Gastroesophageal sphincter (tissue), 4 donors: Measurements from ENCODE around the gene ACOX3. TPM values are rescaled to one million over a fixed set of nuclear protein-coding genes. Genes with fewer than 3 reads are reported as not detected.

Experiments used
- ATAC-seq: fragments of 150-250 bp; one replicate; pipeline ENCODE4 v1.9.1; 2016; ENCODE audit warnings: mild to moderate bottlenecking, moderate library complexity
- H3K27ac ChIP-seq, 4 donors: fragments of 200-600 bp; sonication (generic) in 3 of 4; 1 replicate in 3 of 4; 2 replicates in 1 of 4; pipeline ENCODE4 v1.5.1; 2016 to 2019
- H3K27me3 ChIP-seq: fragments of 200-600 bp; sonication (generic); one replicate; pipeline ENCODE4 v1.5.1; 2019
- H3K36me3 ChIP-seq, 2 donors: fragments of 200-600 bp; sonication (generic); one replicate each; pipeline ENCODE4 v1.5.1; 2019; ENCODE audit warnings: control low read depth in 1 of 2
- H3K4me1 ChIP-seq, 3 donors: fragments of 200-600 bp; sonication (generic); 1 replicate in 2 of 3; 2 replicates in 1 of 3; pipeline ENCODE4 v1.5.1; 2016 to 2019; ENCODE audit warnings: control low read depth in 2 of 3
- H3K4me3 ChIP-seq, 2 donors: fragments of 200-600 bp; sonication (generic); one replicate each; pipeline ENCODE4 v1.5.1; 2019; ENCODE audit warnings: mild to moderate bottlenecking in 1 of 2, moderate library complexity in 1 of 2
- H3K9me3 ChIP-seq, 3 donors: fragments of 200-600 bp; sonication (generic); one replicate each; pipeline ENCODE4 v1.5.1; 2017 to 2019; ENCODE audit warnings: control low read depth in 2 of 3
- EP300 ChIP-seq: sonication (generic); formaldehyde crosslinking; IDR thresholded peaks from one replicate; pipeline ENCODE4 v1.6.1; 2017; ENCODE audit warnings: antibody characterized with exemption, mild to moderate bottlenecking
- POLR2A ChIP-seq, 2 donors: fragments of 450-650 bp; IDR thresholded peaks; one replicate each; pipeline ENCODE4 v1.6.1; 2017; ENCODE audit warnings: antibody characterized with exemption in 2 of 2, mild to moderate bottlenecking in 2 of 2, moderate library complexity in 1 of 2
- POLR2AphosphoS5 ChIP-seq: sonication (generic); formaldehyde crosslinking; IDR thresholded peaks from one replicate; pipeline ENCODE4 v1.6.1; 2017; ENCODE audit warnings: antibody characterized with exemption
- WGBS, 2 donors: methylation state at CpG; one replicate each; pipeline ENCODE4 v1.1.5; 2018; ENCODE audit warnings: low coverage in 1 of 2; 5-methylcytosine and 5-hydroxymethylcytosine counted together
- total RNA-seq, 4 donors: library from RNA; depleted of rRNA; stranded (reverse); fragments of >200 nt; gene quantifications; one replicate each; pipeline ENCODE4 v1.1.0, GENCODE V29; 2016
- TF ChIP-seq, protein P1 (sequence below), 4 experiments: fragments of 200-600 bp in 2 of 4; fragments of 450-650 bp in 2 of 4; sonication (generic) in 1 of 4; IDR thresholded peaks; one replicate each; pipeline ENCODE4 v1.5.1; 2017 to 2019; ENCODE audit warnings: antibody characterized with exemption in 4 of 4, mild to moderate bottlenecking in 2 of 4, moderate library complexity in 2 of 4

The ACOX3 gene
- total RNA-seq, 4 donors from 2014 or later: 21.5 to 79.5 (median 37.1) TPM

DNA sequence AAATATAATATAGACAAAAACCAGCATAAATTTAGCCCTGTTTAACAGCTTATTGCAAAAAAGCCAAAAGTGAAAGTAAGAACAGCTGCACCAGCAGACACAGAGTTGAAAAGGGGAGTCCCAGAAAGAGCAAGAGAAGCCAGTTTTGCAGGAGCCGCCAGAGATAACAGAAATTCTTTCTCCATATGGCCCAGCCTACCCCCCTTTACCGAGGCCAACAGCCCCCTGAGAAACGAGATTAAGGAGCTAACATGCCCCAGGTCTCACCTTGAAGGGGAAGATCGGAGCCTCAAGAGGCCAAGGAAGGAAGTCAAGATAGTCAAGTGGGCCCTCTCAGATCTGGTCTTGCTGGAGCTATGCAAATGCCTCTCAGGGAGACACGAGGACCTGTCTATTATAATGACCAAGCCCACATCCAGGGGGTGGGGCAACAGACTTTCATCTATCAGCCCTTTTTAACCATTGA is 4.8 kb downstream of the ACOX3 start:
- no peak for ATAC-seq
- Histone ChIP-seq H3K27me3 (no peaks in the 10 kb centered on the region), H3K4me1 (peaks cover 0 to 66% (median 9%) of the 10 kb centered on the region in 3 donors), H3K36me3 (no peaks in the 10 kb centered on the region), H3K9me3 (no peaks in the 10 kb centered on the region), H3K27ac (peak overlapping the region; percentile 16 to 70 (median 65)), H3K4me3 (peak overlapping the region; percentile 9 to 39)
- TF ChIP-seq POLR2AphosphoS5 (no peak), POLR2A (IDR thresholded peaks at IDR 0.05) (no peak), EP300 (no peak)
- TF ChIP-seq, protein P1, sequence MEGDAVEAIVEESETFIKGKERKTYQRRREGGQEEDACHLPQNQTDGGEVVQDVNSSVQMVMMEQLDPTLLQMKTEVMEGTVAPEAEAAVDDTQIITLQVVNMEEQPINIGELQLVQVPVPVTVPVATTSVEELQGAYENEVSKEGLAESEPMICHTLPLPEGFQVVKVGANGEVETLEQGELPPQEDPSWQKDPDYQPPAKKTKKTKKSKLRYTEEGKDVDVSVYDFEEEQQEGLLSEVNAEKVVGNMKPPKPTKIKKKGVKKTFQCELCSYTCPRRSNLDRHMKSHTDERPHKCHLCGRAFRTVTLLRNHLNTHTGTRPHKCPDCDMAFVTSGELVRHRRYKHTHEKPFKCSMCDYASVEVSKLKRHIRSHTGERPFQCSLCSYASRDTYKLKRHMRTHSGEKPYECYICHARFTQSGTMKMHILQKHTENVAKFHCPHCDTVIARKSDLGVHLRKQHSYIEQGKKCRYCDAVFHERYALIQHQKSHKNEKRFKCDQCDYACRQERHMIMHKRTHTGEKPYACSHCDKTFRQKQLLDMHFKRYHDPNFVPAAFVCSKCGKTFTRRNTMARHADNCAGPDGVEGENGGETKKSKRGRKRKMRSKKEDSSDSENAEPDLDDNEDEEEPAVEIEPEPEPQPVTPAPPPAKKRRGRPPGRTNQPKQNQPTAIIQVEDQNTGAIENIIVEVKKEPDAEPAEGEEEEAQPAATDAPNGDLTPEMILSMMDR (IDR thresholded peaks at IDR 0.05): no peak
- WGBS, 2 donors: 10 to 17% methylated on average over 1 to 4 of the region's 5 CpGs

DNA sequence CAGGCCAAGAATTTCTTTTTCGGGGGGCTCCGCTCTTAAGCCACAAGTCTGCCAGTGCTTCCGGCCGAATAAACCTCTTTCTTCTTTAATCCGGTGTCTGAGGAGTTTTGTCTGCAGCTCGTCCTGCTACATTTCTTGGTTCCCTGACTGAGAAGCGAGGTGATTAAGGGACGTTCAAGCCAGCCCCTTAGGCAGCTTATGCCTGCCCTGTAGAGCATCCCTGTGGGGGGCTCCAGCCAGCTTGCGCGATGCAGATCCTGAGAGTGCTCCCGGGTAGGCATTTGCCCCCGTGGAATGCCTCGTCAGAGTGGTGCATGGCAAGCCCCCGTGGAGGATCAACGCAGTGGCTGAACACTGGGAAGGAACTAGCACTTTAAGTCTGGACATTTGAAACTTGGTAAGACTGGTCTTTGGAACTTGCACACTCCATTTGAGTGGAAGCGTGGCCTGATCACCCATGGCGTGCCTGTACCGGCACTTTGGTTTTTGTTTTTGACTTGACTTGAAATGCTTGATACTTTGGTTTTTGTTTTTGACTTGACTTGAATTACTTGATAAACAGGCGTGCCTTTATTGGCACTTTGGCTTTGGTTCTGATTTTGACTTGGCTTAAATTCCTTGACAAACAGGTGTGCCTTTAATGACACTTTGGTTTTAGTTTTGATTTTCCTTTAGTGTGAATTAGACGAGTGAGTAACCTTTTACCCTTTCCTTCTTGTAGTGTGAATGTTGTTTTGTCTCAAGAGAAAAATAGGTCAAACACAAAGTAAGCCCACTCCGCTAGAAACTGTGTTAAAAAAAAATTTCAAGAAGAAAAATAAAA is 6.1 kb downstream of the ACOX3 start:
- no peak overlapping the region for H3K4me3 ChIP-seq

DNA sequence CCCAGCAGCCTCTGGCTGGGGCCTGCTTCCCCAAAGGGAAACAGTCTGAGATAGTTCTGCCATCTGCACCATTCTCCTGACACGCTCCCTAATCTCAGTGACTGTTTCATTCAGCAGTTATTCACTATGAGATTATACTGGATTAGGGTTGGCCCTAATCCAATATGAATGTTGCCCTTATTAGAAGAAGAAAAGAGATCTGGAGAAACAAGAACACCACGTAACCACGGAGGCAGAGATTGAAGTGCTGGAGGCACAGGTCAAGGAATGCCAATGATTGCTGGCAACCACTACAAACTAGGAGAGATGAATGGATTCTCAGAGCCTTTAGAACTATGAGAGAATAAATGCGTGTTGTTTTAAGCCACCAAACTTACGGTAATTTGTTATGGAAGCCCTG is 7.4 kb downstream of the ACOX3 start:
- no peaks in the 10 kb centered on the region for H3K9me3 ChIP-seq
- no peak overlapping the region for H3K27ac ChIP-seq
- TF ChIP-seq, protein P1 (IDR thresholded peaks at IDR 0.05): no peak
- TF ChIP-seq POLR2AphosphoS5: no peak
- TF ChIP-seq EP300: no peak
- TF ChIP-seq POLR2A (IDR thresholded peaks at IDR 0.05): no peak
- H3K4me1 ChIP-seq: peaks cover 0 to 54% (median 8%) of the 10 kb centered on the region in 3 donors
- WGBS, 2 donors: 55 to 100% methylated on average over 1 to 4 of the region's 5 CpGs
- no peaks in the 10 kb centered on the region for H3K36me3 ChIP-seq
- H3K4me3 ChIP-seq: no peak overlapping the region
- no peaks in the 10 kb centered on the region for H3K27me3 ChIP-seq
- no peak for ATAC-seq

More for the DNA sequence above, 6.1 kb downstream of the ACOX3 start:
- peaks cover 0 to 60% (median 6%) of the 10 kb centered on the region in 3 donors for H3K4me1 ChIP-seq
- H3K36me3 ChIP-seq: no peaks in the 10 kb centered on the region
- WGBS, 2 donors: 85 to 92% methylated on average over 7 to 15 of the region's 21 CpGs
- H3K27me3 ChIP-seq: no peaks in the 10 kb centered on the region
- H3K9me3 ChIP-seq: no peaks in the 10 kb centered on the region
- no peak for ATAC-seq
- H3K27ac ChIP-seq: peak overlapping the region in 1 of 4 donors; percentile 67
- TF ChIP-seq, protein P1 (IDR thresholded peaks at IDR 0.05): no peak
- TF ChIP-seq POLR2AphosphoS5 (no peak), EP300 (no peak), POLR2A (IDR thresholded peaks at IDR 0.05) (no peak)

DNA sequence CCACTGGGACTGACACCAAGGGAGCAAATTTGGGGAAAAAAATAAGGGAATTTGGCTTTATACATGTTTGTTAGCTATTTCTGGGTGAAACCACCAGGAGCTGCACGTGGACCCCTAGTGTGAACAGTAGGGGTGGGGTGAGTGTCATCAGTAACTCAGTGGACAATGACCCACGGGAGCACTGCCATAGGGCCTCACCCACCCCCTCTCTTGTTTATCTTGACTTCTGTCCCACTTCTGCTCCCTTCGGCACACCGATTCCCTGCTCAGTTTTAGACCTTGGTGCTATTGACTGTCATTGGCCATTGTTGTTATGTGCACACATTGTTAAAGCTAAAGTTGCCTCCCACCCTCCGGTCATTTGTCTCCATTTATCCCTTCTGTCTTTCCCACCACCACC is 9.0 kb downstream of the ACOX3 start:
- Histone ChIP-seq H3K4me3 (no peak overlapping the region), H3K27ac (no peak overlapping the region), H3K36me3 (no peaks in the 10 kb centered on the region), H3K9me3 (no peaks in the 10 kb centered on the region), H3K27me3 (no peaks in the 10 kb centered on the region), H3K4me1 (peaks cover 0 to 52% (median 19%) of the 10 kb centered on the region in 3 donors)
- TF ChIP-seq EP300 (no peak), POLR2AphosphoS5 (no peak), POLR2A (IDR thresholded peaks at IDR 0.05) (no peak)
- TF ChIP-seq, protein P1 (IDR thresholded peaks at IDR 0.05): no peak
- ATAC-seq: no peak
- WGBS, 2 donors: 79 to 96% methylated on average over 4 to 5 of the region's 5 CpGs
